GM21825 (cell line): ENCODE results near the gene OLAH.
"Not testable (repeated sequence)": the region's sequence is repeated elsewhere in the genome, so short reads cannot be mapped to it uniquely, and the experiment has no call there.

ENCODE experiments used
- ATAC-seq: cut with Tn5 transposase; IDR thresholded peaks from one replicate; pipeline ENCODE4 v1.9.1; 2021; ENCODE audit warnings: mild to moderate bottlenecking, moderate library complexity; ENCODE audit not compliant: unreplicated experiment

Gene OLAH

DNA sequence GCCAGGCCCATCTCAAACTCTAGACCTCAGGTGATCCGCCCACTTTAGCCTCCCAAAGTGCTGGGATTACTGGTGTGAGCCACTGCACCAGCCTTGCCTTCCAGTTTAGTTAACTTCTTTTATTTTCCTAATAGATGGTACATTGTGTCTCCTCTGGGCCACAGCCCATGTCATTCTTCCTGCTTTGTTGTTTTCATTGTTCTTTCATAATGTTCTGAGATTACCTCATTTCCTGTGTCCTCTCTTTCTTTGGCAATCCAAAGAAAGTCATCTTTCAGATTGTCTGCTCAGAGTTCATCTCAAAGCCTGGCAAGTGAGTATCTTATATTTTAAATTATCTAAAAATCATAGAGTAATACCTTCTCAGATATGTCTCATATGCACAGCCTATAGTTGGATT, at the start of gene OLAH:
Gene OLAH (plus strand): TSS at position 270 of the 400 bp plus-strand sequence. CDS start 3,346 bp downstream, outside the sequence.
- ATAC-seq, result no peak

GRCh38 chr10:14995964-14996565, 47.7 kb upstream of the OLAH start:
- no peak for ATAC-seq

GRCh38 chr10:15013530-15013929, 30.2 kb upstream of the OLAH start:
- not testable (repeated sequence) for ATAC-seq

GRCh38 chr10:15015451-15015850, 28.3 kb upstream of the OLAH start:
- ATAC-seq, result no peak

DNA sequence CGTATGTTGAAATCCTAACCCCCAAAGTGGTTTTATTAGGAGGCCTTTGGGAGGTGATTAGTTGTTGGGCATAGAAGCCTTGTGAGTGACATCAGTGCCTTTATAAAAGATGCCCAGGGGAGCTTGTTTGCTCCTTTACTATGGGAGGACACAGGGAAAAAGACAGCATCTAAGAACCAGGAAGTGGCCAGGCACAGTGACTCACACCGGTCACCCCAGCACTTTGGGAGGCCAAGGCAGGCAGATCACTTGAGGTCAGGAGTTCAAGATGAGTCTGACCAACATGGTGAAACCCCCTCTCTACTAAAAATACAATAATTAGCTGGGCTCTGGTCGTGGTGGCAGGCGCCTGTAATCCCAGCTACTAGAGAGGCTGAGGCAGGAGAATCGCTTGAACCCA, 22.8 kb upstream of the OLAH start:
- not testable (repeated sequence) for ATAC-seq

DNA sequence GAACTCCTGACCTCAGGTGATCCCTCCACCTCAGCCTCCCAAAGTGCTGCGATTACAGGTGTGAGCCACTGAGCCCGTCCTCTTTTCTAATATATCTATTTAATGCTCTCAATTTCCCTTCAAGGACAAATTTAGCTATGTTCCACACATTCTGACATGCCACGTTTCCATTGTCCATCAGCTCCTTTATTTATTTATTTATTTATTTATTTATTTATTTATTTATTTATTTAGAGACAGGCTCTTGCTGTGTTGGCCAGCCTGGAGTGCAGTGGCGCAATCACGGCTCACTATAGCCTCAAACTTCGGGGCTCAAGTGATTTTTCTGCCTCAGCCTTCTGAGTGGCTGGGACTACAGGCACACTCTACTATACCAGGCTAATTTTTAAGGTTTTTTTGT, 20.7 kb upstream of the OLAH start:
- ATAC-seq, result not testable (repeated sequence)

GRCh38 chr10:15024017-15025004, 19.4 kb upstream of the OLAH start:
- not testable (repeated sequence) for ATAC-seq

GRCh38 chr10:15025040-15025439, 18.7 kb upstream of the OLAH start:
- ATAC-seq, result not testable (repeated sequence)

DNA sequence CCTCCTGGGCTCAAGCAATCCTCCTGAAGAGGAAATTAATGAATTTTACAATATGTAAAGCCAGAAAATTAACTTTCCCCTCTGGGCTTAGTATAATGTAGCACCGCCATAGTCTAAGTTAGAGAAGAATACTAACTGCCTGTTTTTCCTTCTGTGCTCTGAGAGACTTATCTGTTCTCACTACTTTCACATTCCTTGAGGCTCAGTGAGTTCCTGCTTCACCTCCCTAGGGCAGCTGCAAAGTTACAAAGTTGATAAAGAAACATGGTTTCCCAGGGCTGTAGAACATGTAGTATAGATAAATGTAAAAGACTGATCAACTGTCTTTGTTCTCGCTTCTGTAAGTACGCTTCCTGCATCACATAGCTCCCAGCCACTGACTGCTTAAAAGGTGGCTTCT, 16.0 kb upstream of the OLAH start:
- ATAC-seq, result no peak

DNA sequence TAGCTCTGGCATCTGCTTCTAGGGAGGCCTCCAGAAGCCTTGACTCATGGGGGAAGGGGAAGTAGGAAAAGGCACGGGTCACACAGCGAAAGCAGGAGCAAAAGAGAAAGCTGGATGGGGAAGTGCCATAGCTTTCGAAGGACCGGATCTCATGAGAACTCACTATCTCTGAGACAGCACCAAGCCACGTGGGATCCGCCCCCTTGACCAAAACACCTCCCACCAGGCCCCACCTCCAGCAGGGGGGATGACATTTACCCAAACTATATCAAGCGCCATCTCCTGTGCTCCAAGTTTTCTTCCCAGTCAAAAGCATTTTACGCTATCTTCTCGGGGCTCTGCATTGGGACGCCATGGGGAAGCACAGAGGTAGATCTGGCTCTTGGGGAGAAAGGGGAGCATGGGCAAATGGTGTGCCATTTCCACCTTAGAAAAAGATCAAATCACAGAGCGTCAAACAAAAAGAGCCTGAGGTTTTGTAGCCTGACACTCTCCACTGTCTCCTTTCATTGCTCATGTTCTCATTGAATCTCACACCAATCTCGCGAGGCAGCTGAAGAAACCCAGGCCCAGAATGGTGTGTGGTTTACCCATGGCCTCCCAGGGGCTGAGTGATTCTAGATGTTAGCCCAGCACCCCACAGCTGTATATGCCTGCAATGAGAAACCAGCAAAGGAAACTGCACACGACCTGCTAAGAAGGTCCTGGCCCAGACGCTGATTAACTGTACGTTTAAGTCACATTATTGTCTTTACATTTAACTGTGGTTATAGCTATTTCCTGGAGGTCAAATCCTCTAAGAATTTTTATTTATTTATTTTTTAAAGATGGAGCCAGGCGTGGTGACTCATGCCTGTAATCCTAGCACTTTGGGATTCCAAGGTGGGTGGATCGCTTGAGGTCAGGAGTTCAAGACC, 8.1 kb upstream of the OLAH start:
- ATAC-seq, result no peak

DNA sequence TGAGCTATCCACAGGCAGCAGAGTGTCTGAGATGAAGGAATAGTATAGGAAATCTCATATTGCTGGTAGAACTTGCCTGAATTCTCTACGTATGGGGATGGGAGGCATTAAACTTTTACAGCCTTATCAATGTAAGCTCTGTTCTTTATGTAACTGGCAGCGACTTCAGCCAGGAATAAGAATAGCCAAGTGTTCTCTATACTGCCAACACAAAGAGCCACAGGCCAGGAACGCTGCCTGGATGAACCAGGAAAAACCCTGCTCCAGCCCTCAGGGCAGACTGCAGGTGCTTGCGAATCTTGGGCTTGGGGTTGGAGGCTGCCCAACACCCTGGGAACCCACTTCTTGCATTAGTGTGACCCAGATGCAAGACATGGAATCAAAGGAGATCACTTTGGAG, 6.1 kb upstream of the OLAH start:
- no peak for ATAC-seq

- ATAC-seq, result no peak
These were observed 5.3 kb upstream of the OLAH start for GRCh38 chr10:15038416-15038815.

DNA sequence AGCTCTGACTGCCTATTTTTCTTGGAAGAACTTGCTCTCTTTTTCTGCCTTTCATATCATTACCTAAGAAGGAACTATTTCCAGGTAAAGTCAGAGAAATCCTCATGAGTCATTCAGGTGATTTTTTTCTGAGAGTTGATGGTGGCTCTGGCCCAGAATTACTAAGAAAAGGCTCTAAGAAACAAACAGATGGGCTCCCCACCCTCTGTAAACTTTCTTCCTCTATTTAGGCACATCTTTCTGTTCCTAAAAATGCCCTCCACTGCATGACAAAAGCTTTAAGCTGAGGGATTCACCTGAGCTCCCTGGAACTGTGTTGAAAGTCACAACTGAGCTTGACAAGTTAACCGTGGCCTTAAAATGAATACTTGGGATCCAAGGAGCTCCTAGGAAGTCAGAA, 1.6 kb downstream of the OLAH start:
- no peak for ATAC-seq

DNA sequence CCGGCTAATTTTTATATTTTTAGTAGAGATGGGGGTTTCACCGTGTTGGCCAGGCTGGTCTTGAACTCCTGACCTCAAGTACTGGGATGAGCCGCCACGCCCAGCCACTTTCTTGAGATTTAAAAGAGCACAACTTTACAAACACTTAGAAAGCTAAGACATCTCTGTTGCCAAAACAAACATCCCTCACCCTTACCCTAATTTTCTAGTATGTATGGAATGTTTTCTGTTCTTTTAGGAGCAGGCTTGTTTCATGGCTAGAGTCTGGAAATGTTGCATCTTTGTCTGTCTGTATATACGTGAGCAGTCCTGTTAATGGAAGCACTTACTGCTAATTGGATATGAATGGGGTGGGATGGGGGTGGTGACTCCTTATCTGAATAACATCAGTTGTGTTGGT, 2.9 kb downstream of the OLAH start:
- no peak for ATAC-seq

- ATAC-seq, result no peak
These were observed 5.8 kb downstream of the OLAH start for GRCh38 chr10:15049533-15049932.

DNA sequence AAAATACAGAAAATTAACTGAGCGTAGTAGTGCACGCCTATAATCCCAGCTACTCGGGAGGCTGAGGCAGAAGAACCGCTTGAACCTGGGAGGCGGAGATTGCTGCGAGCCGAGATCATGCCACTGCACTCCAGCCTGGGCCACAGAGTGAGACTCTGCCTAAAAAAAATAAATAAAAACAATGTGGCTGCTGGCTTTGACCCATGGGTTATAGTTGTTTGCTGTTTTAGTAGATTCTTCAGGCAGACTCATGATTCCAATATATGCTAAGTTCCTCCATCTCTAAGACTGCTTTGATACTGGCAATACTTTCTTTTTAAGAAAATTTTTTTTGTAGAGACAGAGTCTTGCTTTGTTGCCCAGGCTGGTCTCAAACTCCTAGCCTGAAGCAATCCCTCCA, 8.4 kb downstream of the OLAH start:
- no peak for ATAC-seq

GRCh38 chr10:15053061-15053460, 9.3 kb downstream of the OLAH start:
- ATAC-seq, result no peak

GRCh38 chr10:15058689-15059088, 14.9 kb downstream of the OLAH start:
- ATAC-seq, result no peak

- no peak for ATAC-seq
These were observed 16.2 kb downstream of the OLAH start for GRCh38 chr10:15059914-15060313.

DNA sequence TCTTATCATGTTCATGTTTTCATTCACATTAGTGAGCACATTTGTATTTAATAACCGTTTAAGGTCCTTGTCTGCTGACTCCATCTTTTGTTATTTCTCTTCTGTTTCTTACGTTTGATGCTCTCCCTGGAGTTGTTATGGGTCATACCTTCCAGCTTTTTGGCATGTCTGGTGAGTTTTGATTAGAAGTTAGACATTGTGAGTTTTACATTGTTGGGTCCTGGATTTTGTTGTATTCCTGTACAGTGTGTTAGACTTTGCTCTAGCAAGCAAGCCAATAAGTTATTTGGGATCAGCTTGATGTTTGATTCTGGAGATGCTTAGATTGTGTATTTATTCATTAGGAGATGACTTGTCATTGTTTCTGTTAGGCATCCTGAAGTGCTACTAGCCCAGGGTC, 16.9 kb downstream of the OLAH start:
- ATAC-seq, result no peak

- no peak for ATAC-seq
These were observed 23.4 kb downstream of the OLAH start for GRCh38 chr10:15067154-15067553.
